Activated T-cell treated with anti-CD3 and anti-CD28 coated beads, Interleukin-2, amount 50 U/mL, for 1 hour (primary cell): Measurements from ENCODE around the gene PHACTR3.

Experiments
- DNase-seq: peaks from one replicate; pipeline ENCODE4 v3.0.0-alpha.2; 2020

Gene PHACTR3

DNA sequence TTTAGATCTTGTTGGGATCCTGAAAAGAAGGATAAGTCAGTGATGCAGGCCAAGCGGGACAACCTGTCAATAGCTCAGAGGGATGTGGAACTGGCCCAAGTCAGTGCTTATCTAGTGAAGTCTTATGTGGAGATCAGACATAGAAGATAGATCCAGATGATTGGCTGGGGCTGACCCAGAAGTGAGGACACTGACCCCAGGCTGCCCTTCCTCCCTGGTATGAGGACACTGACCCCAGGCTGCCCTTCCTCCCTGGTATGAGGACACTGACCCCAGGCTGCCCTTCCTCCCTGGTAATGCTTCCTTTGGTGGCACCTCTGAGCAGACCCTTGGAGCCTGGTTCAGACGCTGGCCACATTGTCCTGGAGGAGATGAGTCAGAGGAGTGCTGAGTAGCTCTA is 159.7 kb downstream of the PHACTR3 start:
- DNase-seq: no peak

DNA sequence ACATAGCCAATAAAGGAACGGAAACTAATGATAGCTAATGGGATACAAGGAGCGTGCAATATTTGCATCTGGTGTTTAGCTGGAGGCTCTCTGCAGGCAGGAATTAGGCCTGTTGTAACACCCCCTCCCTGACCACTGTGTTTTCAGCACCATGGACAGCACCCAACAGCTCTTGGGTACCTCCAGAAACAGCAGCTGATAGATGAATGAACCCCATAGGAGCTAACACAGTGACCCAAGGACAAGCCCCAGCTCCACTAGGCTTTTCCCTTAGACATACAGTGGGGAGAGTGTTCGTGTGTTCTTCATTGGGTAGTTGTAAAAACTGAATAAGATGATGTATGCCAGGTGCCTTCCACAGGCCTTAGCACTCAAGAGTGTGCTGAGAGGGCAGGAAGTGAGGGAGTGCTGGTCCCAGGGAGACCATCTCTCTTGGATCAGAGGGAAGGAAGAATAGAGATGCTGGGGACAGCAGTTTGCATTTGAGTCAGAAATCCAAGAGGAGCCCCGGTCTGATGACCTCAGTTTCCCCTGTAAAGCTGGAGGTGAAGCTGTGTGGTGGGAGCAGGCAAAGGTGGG is 161.3 kb downstream of the PHACTR3 start:
- DNase-seq: no peak

GRCh38 chr20:59767656-59768055 is 163.3 kb downstream of the PHACTR3 start:
- no peak for DNase-seq

- no peak for DNase-seq
Measured at GRCh38 chr20:59770270-59770669, 165.9 kb downstream of the PHACTR3 start.

- no peak for DNase-seq
Measured at GRCh38 chr20:59770851-59771250, 166.5 kb downstream of the PHACTR3 start.

- no peak for DNase-seq
Measured at GRCh38 chr20:59771506-59772372, 167.4 kb downstream of the PHACTR3 start.

DNA sequence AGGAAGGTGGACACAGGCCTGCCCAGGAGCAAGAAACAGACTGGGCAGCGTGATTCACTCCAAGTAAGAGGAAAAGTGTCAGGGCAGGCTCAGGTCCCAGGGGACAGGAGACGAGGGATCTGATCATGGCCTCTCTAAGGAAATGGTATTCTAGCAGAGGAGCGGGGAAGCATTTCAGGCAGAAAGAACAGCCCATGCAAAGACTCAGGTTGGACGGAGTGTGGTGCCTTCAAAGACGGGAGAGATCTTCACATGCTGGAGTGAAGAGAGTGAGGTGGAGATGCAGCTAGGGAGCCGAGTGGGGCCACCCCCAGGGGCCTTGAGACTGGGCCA is 168.0 kb downstream of the PHACTR3 start:
- DNase-seq: no peak

GRCh38 chr20:59772931-59773913 is 168.9 kb downstream of the PHACTR3 start:
- no peak for DNase-seq

DNA sequence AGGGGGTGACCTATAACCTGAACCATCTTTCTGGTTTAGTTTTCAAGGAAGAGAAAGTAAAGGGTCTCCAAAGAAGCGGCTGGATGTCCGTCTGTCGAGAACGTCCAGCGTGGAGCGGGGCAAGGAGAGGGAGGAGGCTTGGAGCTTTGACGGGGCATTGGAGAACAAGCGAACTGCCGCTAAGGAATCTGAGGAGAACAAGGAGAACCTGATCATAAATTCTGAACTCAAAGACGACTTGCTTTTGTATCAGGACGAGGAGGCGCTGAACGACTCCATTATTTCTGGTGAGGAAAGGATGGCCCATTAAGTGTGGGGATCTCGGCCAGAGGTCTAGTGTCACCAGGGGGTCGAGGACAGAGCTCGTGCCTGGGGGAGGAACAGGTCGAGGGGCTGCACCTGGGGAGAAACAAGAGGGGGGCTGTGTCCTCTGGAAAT is 169.9 kb downstream of the PHACTR3 start:
- DNase-seq: no peak

DNA sequence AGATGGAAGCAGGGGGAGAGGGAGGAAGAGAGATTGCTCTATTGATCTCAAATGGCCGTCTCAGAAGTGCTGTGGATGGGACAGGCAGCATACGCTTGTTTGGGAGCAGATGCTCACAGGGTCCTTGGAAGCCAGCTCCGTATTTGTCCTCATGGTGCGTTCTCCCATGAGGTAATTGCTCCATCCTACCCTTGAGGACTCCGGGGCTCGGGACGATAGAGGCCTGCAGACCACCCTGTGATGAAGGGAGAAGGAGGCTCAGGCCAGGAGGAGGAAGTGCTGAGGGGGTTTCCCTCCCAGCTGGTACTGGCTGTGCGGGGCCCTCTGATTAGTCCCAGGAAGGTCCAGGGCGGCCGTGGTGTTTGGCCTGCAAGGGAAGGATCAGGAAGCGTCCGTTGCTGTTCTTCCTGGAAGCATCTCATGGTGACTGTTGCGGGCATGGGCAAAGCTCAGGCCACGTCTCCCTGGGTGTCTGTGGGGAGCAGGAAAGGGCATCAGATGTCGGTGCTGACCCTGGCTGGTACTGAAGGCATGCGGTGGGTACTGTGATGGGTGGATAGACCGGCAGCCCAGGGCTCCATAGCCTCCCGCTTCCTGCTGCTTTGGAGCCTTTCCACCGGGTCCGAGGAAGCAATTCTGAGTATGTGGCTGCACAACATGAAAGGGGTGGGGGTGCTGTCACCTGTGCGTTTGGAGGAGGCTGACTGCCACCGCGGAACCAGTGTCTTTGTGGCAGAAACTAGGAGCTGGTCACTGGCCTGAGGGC is 170.8 kb downstream of the PHACTR3 start:
- no peak for DNase-seq

DNA sequence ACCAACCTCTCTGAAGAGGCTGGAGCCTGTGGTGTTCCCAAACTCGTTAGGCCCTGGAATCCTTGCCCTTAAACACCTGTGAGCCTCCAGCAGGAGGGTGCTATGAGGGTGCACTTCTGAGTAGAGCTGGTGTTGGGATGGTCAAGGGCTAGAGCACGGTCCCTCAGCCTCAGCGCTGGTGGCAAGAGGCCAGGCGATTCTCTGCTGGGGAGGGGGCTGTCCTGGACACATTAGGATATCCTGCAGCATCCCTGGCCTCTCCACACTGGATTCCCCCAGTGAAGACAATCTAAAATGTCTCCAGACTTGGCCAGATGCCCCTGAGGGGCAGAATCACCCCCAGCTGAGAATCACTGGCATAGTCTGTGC is 171.3 kb downstream of the PHACTR3 start:
- no peak for DNase-seq

- no peak for DNase-seq
Measured at GRCh38 chr20:59776059-59776603, 171.8 kb downstream of the PHACTR3 start.

DNA sequence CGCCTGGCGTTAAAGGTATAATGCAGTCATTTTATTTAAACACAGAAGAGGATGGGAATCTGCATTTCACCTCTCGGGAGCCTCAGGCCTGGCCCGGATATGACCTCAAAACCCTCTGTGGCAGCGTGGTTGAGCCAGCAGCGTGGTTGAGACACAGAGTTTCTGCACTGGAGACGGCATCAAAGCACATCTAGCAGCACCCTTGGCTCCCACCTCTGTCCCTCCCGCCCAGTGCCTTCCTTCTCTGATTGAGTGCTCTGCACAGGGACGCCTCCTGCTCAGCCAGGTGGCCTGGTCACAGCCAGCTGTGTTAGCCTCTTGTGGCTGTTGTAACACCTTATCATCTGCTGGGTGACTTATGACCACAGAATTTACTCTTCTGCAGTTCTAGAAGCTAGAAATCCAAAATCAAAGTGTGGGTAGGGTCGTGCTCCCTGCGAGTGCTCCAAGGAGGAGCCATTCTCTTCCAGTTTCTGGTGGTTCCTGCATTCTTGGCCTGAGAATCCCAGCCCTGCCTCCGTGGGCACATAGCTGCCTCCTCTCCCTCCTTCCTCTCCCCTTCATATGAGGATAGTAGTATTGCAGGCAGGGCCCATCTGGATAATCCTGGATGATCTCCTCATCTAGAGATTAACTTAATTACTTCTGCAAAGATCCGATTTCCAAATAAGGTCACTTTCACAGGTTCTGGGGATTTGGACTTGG is 172.4 kb downstream of the PHACTR3 start:
- DNase-seq: no peak

GRCh38 chr20:59777331-59777725 is 173.0 kb downstream of the PHACTR3 start:
- no peak for DNase-seq

DNA sequence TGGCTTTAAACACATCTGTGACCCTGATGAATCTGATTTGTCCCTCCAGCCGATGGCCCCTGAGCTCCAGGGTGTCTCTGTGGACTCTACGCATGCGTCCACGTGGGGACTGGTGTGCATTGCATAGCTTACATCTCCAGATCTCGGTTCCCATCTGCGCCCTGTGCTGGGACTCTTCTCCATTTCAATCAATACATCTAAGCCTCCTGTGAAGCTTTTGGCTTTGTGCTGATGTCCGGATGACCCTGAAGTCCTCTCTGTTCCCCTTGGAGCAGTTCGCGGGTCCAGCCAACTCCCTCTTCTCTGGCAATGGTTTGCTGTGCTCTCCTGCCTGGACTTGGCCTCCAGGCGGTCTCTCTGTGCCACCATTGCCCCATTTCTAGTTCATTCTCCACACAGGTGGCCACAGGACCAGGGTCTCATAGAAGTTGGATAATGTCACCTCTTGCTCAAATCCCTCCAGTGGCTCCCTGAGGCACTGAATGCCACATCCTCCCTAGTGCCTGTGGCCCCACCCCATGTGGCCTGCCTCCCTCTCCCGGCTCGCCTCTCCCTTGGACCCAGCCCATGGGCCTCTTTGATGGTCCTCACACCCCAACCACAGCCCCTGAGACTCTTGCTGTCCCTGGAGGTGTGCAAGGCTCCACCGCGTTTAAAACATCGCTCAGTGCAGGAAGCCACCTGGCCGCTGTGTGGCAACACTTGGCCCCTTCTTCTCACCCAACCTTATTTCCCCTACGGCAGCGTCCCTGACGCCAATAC is 173.7 kb downstream of the PHACTR3 start:
- DNase-seq: no peak

DNA sequence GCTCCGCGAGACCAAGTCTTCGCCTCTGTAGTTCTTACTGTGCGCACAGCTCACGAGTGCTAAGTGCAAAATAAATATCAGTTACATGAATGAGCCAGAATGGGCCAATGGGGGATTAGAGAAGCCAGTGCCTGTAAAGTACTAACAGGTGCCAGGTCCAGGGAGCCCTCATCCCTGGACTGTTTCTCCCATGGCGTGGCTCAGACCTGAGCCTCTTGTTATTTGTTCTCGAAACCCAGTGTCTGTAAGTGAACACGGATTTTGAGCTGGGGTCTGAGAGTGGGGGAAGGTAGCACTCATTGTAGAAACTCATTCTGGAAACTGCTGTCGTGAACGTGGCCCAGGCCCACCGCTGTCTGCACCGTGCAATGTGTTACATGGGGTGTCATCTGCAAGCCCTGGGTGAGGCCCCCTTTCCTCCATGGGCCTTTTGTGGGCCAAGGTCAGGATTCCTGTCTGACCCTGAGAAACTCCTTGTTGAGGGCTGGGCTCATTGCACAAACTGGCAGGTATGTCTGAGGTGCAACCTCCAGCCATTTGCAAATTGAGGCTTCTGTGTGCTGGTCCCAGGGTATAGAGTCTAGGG is 174.4 kb downstream of the PHACTR3 start:
- DNase-seq: no peak

DNA sequence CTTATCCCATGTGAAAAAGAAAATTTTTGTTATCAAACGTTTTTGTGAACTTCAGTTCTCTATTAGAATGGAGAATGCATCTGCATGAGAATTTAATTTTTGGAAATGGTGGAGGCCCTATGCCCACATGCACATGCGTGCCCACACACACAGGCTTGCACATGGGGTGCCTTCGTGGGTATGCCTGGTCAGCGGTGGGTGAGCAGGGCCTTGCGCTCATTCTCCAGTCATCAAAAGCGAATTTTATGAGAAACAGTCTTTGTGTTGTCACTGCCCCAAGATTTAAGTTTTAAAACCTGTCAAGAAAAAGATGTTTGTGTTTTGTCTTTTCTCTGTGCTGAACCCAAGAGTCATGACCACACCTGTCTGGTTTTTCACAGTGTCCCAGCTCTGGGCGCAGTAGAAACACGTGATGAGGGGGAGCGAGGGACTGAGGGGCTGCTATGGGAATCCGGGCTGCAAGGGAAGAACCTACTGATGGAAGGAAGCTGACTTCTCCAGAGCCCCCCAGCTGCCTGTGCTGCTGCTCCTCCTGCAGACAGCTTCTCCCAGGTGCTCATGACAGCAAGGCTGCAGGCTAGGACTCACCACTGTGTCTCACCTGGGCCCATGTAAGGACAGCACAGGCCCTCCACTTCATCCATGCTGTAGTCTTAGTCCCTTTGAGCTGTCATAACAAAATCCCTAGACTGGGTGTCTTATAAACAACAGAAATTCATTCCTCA is 175.5 kb downstream of the PHACTR3 start:
- DNase-seq: no peak

DNA sequence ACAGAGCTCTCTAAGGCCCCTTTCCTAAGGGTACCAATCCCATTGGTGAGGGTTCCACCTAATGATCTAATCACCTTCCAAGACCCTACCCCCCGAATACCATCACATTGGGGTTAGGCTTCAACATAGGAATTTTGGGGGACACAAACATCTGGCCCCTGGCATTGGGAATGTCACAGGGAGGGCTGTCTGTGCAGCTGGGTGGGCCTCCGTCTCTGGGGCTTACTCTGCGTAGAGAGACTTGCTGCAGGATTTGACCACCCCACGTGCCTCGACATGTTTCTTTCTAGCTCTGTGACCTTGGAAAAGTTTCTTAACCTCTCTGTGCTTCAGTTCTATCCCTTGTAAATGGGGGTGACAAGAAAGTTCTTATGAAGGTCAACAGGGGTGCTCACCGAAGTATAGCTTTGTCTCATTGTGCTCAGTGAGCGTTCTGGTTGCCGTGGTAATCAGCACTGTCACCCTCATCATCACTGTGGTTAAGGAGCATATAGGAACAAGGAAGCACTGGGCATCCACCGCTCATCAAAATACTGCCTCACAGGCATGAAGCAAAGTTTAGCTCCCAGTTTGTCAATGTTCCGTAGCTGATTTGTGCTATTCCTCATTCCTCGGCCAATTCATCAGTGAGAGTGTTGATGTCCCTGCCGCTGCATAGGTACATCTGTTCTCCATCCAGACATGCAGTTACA is 176.3 kb downstream of the PHACTR3 start:
- DNase-seq: no peak

DNA sequence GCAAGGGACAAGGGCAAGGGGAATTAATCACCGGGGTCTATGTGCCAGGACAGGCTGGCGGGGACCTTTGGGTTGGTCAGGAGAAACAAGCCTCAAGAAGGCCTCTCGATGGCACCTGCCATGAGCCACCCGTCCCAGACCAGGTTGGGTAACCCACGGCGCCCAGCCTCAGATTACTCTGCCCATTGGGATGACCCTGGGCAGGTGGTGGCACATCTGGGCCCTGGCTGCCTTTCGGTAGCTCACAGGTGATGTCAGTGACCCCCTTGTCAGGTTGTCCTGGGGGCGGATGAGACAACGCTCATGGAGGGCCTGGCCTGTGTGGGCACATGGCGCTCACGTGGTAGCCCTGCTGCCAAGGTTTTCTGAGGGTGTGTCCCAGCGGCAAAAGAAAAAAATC is 176.9 kb downstream of the PHACTR3 start:
- no peak for DNase-seq
